ENCODE results near the gene MIOX.

DNA sequence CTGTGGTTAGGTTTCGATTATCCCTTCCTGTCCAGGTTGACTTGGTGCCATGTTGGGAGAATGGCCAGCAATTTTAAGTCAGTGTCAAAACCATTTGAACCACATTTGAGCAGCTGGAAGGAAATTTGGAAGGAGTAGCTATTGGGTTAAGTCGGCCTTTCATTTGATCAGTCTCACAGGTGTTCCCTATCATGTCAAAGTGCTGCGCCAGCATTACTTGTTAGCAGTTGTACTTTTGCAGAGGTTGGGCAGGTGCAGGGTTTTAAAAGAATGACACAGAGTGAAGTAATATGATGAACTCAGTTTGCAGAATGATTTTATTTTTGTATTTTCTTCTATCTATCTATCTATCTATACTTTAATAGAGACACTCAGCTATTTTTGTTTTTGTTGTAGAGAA lies 49.6 kb downstream of the MIOX start:
- TF ChIP-seq, protein P1, sequence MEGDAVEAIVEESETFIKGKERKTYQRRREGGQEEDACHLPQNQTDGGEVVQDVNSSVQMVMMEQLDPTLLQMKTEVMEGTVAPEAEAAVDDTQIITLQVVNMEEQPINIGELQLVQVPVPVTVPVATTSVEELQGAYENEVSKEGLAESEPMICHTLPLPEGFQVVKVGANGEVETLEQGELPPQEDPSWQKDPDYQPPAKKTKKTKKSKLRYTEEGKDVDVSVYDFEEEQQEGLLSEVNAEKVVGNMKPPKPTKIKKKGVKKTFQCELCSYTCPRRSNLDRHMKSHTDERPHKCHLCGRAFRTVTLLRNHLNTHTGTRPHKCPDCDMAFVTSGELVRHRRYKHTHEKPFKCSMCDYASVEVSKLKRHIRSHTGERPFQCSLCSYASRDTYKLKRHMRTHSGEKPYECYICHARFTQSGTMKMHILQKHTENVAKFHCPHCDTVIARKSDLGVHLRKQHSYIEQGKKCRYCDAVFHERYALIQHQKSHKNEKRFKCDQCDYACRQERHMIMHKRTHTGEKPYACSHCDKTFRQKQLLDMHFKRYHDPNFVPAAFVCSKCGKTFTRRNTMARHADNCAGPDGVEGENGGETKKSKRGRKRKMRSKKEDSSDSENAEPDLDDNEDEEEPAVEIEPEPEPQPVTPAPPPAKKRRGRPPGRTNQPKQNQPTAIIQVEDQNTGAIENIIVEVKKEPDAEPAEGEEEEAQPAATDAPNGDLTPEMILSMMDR (IDR thresholded peaks at IDR 0.05), result no peak
- no peak for TF ChIP-seq POLR2AphosphoS5 (IDR thresholded peaks at IDR 0.05)
- no peak for TF ChIP-seq POLR2A (IDR thresholded peaks at IDR 0.05)
- no peak for TF ChIP-seq EP300 (IDR thresholded peaks at IDR 0.05)
